H1 (cell line): ENCODE data around the gene LRP3. TPM values are rescaled to one million over a fixed set of nuclear protein-coding genes. Genes with fewer than 3 reads are reported as not detected.
A peak's percentile ranks its signal among the peaks of the same experiment; 100 is the strongest.

Experiments
- CTCF ChIA-PET: fragments of 300-600 bp; sonication (Branson Sonifier 250); formaldehyde crosslinking; loops from one replicate; lab custom pipeline; 2021; ENCODE audit not compliant: partially characterized antibody; lab: Charles Lee
- POLR2A ChIA-PET: fragments of 300-600 bp; sonication (Branson Sonifier 250); formaldehyde crosslinking; loops from one replicate; lab custom pipeline; 2021; ENCODE audit warnings: inconsistent platforms; ENCODE audit not compliant: partially characterized antibody; lab: Charles Lee
- DNase-seq, 2 experiments: peaks; one replicate each; pipeline versions ENCODE4 v3.0.0 to v3.0.0-alpha.2; 2010 to 2022; ENCODE audit warnings: low spot score in 2 of 2, low read depth in 1 of 2, mixed read lengths in 1 of 2
- FAIRE-seq: peaks from 2 replicates; lab custom pipeline; 2011; peaks lifted over from hg19 to GRCh38; lab: Jason Lieb, UNC
- H2AFZ ChIP-seq: 2 replicates; pipeline ENCODE4 v1.8.1; 2012; ENCODE audit warnings: low read length, inconsistent platforms
- H2AK5ac ChIP-seq: 2 replicates; pipeline ENCODE4 v1.6.1; 2013; ENCODE audit warnings: low read depth, low read length
- H2BK120ac ChIP-seq: replicated peaks from 2 replicates; pipeline ENCODE3; 2013; ENCODE audit warnings: low read depth, low read length, inconsistent platforms
- H2BK12ac ChIP-seq: 2 replicates; pipeline ENCODE4 v1.6.1; 2013; ENCODE audit warnings: low read depth, low read length
- H2BK15ac ChIP-seq: 2 replicates; pipeline ENCODE4 v1.6.1; 2013; ENCODE audit warnings: low read length
- H2BK20ac ChIP-seq: 2 replicates; pipeline ENCODE4 v1.6.1; 2013; ENCODE audit warnings: low read length
- H2BK5ac ChIP-seq: 2 replicates; pipeline ENCODE4 v1.6.1; 2013; ENCODE audit warnings: low read depth, low read length
- H3K14ac ChIP-seq: 2 replicates; pipeline ENCODE4 v1.6.1; 2013; ENCODE audit warnings: inconsistent platforms; ENCODE audit not compliant: insufficient read length
- H3K18ac ChIP-seq: 2 replicates; pipeline ENCODE4 v1.6.1; 2013; ENCODE audit warnings: low read length; ENCODE audit errors: extremely low read depth
- H3K23ac ChIP-seq: 2 replicates; pipeline ENCODE4 v1.6.1; 2013; ENCODE audit warnings: inconsistent platforms; ENCODE audit not compliant: insufficient read length
- H3K23me2 ChIP-seq: 2 replicates; pipeline ENCODE4 v1.6.1; 2013; ENCODE audit warnings: low read depth, low read length
- H3K27ac ChIP-seq: 2 replicates; pipeline ENCODE4 v1.6.1; 2011; ENCODE audit warnings: low read depth, low read length, inconsistent platforms
- H3K27me3 ChIP-seq, 4 experiments: replicated peaks in 1 of 4; 1 replicate in 1 of 4; 2 replicates in 3 of 4; pipeline versions ENCODE4 v1.6.1 to v1.8.1; 2011 to 2013; ENCODE audit warnings: low read length in 3 of 4, mild to moderate bottlenecking in 3 of 4, inconsistent platforms in 2 of 4, mixed read lengths in 2 of 4, moderate library complexity in 1 of 4; ENCODE audit not compliant: control insufficient read depth in 3 of 4, insufficient read depth in 3 of 4; ENCODE audit errors: extremely low read depth in 1 of 4
- H3K36me3 ChIP-seq, 4 experiments: 2 replicates each; pipeline versions ENCODE4 v1.6.1 to v1.8.1; 2011 to 2013; ENCODE audit warnings: mild to moderate bottlenecking in 4 of 4, low read length in 3 of 4, moderate library complexity in 2 of 4, control low read depth in 1 of 4, inconsistent platforms in 1 of 4; ENCODE audit not compliant: insufficient read depth in 4 of 4, control insufficient read depth in 2 of 4
- H3K4ac ChIP-seq: replicated peaks from 2 replicates; pipeline ENCODE3; 2013; ENCODE audit warnings: low read length, low read depth, mixed read lengths, inconsistent platforms; ENCODE audit not compliant: insufficient read length
- H3K4me1 ChIP-seq, 4 experiments: replicated peaks in 1 of 4; 1 replicate in 1 of 4; 2 replicates in 3 of 4; pipeline versions ENCODE4 v1.6.1 to v1.8.1; 2011 to 2013; ENCODE audit warnings: low read length in 3 of 4, inconsistent platforms in 2 of 4, mixed read lengths in 1 of 4; ENCODE audit not compliant: insufficient read depth in 4 of 4, control insufficient read depth in 3 of 4
- H3K4me2 ChIP-seq, 2 experiments: 2 replicates each; pipeline versions ENCODE4 v1.6.1 to v1.8.1; 2011 to 2013; ENCODE audit warnings: low read depth in 2 of 2, low read length in 2 of 2, control low read depth in 1 of 2, inconsistent platforms in 1 of 2, mild to moderate bottlenecking in 1 of 2; ENCODE audit not compliant: insufficient read depth in 1 of 2
- H3K4me3 ChIP-seq, 4 experiments: fragments of 200-600, 300-600 bp in 1 of 4; sonication (generic), shearing (Covaris generic), sonication (Bioruptor Twin) in 1 of 4; 2 replicates each; pipeline versions ENCODE4 v1.5.1 to v1.8.1; 2011 to 2016; ENCODE audit warnings: low read length in 4 of 4, low read depth in 3 of 4, control low read depth in 2 of 4, inconsistent platforms in 2 of 4, mild to moderate bottlenecking in 2 of 4, mixed read lengths in 1 of 4, moderate library complexity in 1 of 4; ENCODE audit not compliant: insufficient read depth in 2 of 4; ENCODE audit errors: extremely low read depth in 1 of 4
- H3K56ac ChIP-seq: replicated peaks from 2 replicates; pipeline ENCODE3; 2013; ENCODE audit warnings: low read depth, mild to moderate bottlenecking, mixed read lengths, low read length, inconsistent platforms; ENCODE audit not compliant: insufficient read length
- H3K79me1 ChIP-seq: 2 replicates; pipeline ENCODE4 v1.6.1; 2013; ENCODE audit warnings: low read depth, low read length, control low read depth
- H3K79me2 ChIP-seq, 2 experiments: 2 replicates each; pipeline versions ENCODE4 v1.6.1 to v1.8.1; 2012 to 2013; ENCODE audit warnings: low read length in 2 of 2, mild to moderate bottlenecking in 2 of 2, inconsistent platforms in 1 of 2; ENCODE audit not compliant: insufficient read depth in 2 of 2, control insufficient read depth in 1 of 2
- H3K9ac ChIP-seq, 4 experiments: replicated peaks in 1 of 4; 1 replicate in 1 of 4; 2 replicates in 3 of 4; pipeline versions ENCODE4 v1.6.1 to v1.8.1; 2011 to 2013; ENCODE audit warnings: low read depth in 3 of 4, low read length in 3 of 4, control low read depth in 2 of 4, mild to moderate bottlenecking in 2 of 4, moderate library complexity in 2 of 4, inconsistent platforms in 1 of 4; ENCODE audit errors: extremely low read depth in 1 of 4
- H3K9me3 ChIP-seq, 2 experiments: 2 replicates each; pipeline versions ENCODE4 v1.6.1 to v1.8.1; 2012 to 2013; ENCODE audit warnings: mild to moderate bottlenecking in 2 of 2, moderate library complexity in 2 of 2, control low read depth in 1 of 2, inconsistent platforms in 1 of 2, low read depth in 1 of 2, low read length in 1 of 2, mixed read lengths in 1 of 2; ENCODE audit not compliant: insufficient read depth in 2 of 2
- H4K20me1 ChIP-seq, 2 experiments: replicated peaks in 1 of 2; 2 replicates each; pipeline versions ENCODE3 to v1.8.1; 2011 to 2013; ENCODE audit warnings: inconsistent platforms in 2 of 2, low read length in 2 of 2, mild to moderate bottlenecking in 1 of 2; ENCODE audit not compliant: insufficient read depth in 2 of 2, control insufficient read depth in 1 of 2
- H4K5ac ChIP-seq: 2 replicates; pipeline ENCODE4 v1.6.1; 2013; ENCODE audit warnings: low read length, low read depth, mixed read lengths, inconsistent platforms; ENCODE audit not compliant: insufficient read length
- H4K8ac ChIP-seq: 2 replicates; pipeline ENCODE4 v1.8.0; 2013; ENCODE audit warnings: mild to moderate bottlenecking, moderate library complexity, low read length, inconsistent platforms; ENCODE audit not compliant: insufficient read depth; ENCODE audit errors: extremely low read depth
- H4K91ac ChIP-seq: replicated peaks from 2 replicates; pipeline ENCODE3; 2013; ENCODE audit warnings: low read length, mixed read lengths, inconsistent platforms; ENCODE audit not compliant: insufficient read length
- BRCA1 ChIP-seq: IDR thresholded peaks from 2 replicates; pipeline ENCODE4 v1.6.1; 2012; ENCODE audit warnings: low read depth, low read length, improper control_type of control experiment
- EGR1 ChIP-seq: IDR thresholded peaks from 2 replicates; pipeline ENCODE4 v1.6.1; 2011; ENCODE audit warnings: low read depth, low read length, borderline replicate concordance
- MAFK ChIP-seq: IDR thresholded peaks from 2 replicates; pipeline ENCODE4 v1.6.1; 2012; ENCODE audit warnings: low read depth, mild to moderate bottlenecking, improper control_type of control experiment, low read length
- POLR2AphosphoS5 ChIP-seq: IDR thresholded peaks from 2 replicates; pipeline ENCODE4 v1.6.1; 2011; ENCODE audit warnings: low read depth, low read length
- RXRA ChIP-seq: IDR thresholded peaks from 2 replicates; pipeline ENCODE4 v1.6.1; 2011; ENCODE audit warnings: low read depth, mild to moderate bottlenecking, low read length, moderate library complexity; ENCODE audit not compliant: insufficient read depth
- SAP30 ChIP-seq: fragments of 300-600 bp; sonication (generic); IDR thresholded peaks from 2 replicates; pipeline ENCODE4 v1.7.1; 2012; ENCODE audit warnings: low read length, moderate library complexity, mild to moderate bottlenecking, inconsistent platforms; ENCODE audit not compliant: insufficient read depth, insufficient replicate concordance
- SIN3A ChIP-seq, 2 experiments: IDR thresholded peaks in 1 of 2; conservative IDR thresholded peaks in 1 of 2; 2 replicates each; pipeline ENCODE4 v1.6.1; 2011 to 2012; ENCODE audit warnings: low read length in 2 of 2, improper control_type of control experiment in 1 of 2, low read depth in 1 of 2, mild to moderate bottlenecking in 1 of 2
- SRF ChIP-seq: IDR thresholded peaks from 2 replicates; pipeline ENCODE4 v1.6.1; 2011; ENCODE audit warnings: mild to moderate bottlenecking, low read depth, low read length, moderate library complexity
- TBP ChIP-seq: IDR thresholded peaks from 2 replicates; pipeline ENCODE4 v1.6.1; 2011; ENCODE audit warnings: low read depth, low read length, improper control_type of control experiment
- WGBS, 2 experiments: shearing (Covaris generic) in 1 of 2; methylation state at CpG; one replicate each; pipeline versions ENCODE4 v1.1.6 to v1.1.7; 2013 to 2015; ENCODE audit warnings: low lambda C conversion rate in 2 of 2, mixed read lengths in 2 of 2, inconsistent platforms in 1 of 2, low coverage in 1 of 2, missing lambda C conversion rate in 1 of 2; ENCODE audit not compliant: insufficient replicate concordance in 2 of 2, insufficient coverage in 1 of 2, insufficient read length in 1 of 2; ENCODE audit errors: extremely low coverage in 1 of 2, missing lambda C conversion rate in 1 of 2; 5-methylcytosine and 5-hydroxymethylcytosine counted together
- polyA plus RNA-seq, 7 experiments: library from polyadenylated mRNA; depleted of rRNA in 3 of 7; stranded (reverse) in 5 of 7; unstranded in 2 of 7; fragments of >200 nt in 5 of 7; fragments of 200-250 nt in 2 of 7; gene quantifications; 1 replicate in 5 of 7; 2 replicates in 1 of 7; 4 replicates in 1 of 7; pipeline versions ENCODE4 v1.2.1 to v1.2.3, GENCODE V29; 2011 to 2013; ENCODE audit warnings: missing spikeins in 2 of 7, mixed read lengths in 2 of 7
- total RNA-seq: library from RNA; stranded (reverse); fragmentation: NEBNext Ultra II Directional; extraction: Animal tissue kit (Norgen Biotek cat#: 25700); gene quantifications from 2 replicates; pipeline ENCODE4 v1.2.1, GENCODE V29; 2021

LRP3 gene
- total and polyA plus RNA-seq, 2 of the 8 experiments (the other 6 are each of a cell fraction or from before 2014, with no cell fraction given): 30.3 to 33.7 TPM

GRCh38 chr19:33249740-33250366, 55.7 kb downstream of the LRP3 start:
- no peak overlapping the region for H3K14ac ChIP-seq
- POLR2A ChIA-PET: no interaction called here
- H2AK5ac ChIP-seq: peak overlapping the region; percentile 78
- H3K18ac ChIP-seq: no peak overlapping the region
- whole genome bisulfite sequencing, 2 experiments: 76% methylated on average over 3 of the region's 3 CpGs; no CpG with 5 or more reads in 1 of the 2 experiments
- H3K4ac ChIP-seq: peak overlapping the region; percentile 97
- H2BK12ac ChIP-seq: peak overlapping the region; percentile 77; the same call in 1 of the 2 replicates
- no peaks in the 10 kb centered on the region; a peak in 1 of 7 replicates for H3K27me3 ChIP-seq
- peaks cover 13% of the 10 kb centered on the region; the same call in 1 of the 2 replicates for H3K23me2 ChIP-seq
- CTCF ChIA-PET: interaction anchor here (0.6 kb wide), 1 partner anchor 8 kb away, joined by 3 read pairs; no protein-coding TSS in a partner anchor
- H2AFZ ChIP-seq: no peak overlapping the region
- peak; percentile 93 for FAIRE-seq
- peaks cover 8% of the 10 kb centered on the region; the same call in 1 of the 2 replicates for H3K79me1 ChIP-seq
- no peak overlapping the region for H3K4me3 ChIP-seq
- H3K4me1 ChIP-seq: peaks cover 0 to 4% (median under 1%) of the 10 kb centered on the region in 4 experiments; a peak in 5 of 7 replicates
- peaks cover 8 to 9% of the 10 kb centered on the region in 2 experiments; a peak in 3 of 4 replicates for H3K9me3 ChIP-seq
- H2BK20ac ChIP-seq: no peak overlapping the region
- no peak overlapping the region for H4K8ac ChIP-seq
- peak overlapping the region; percentile 64 for H2BK120ac ChIP-seq
- TF ChIP-seq SIN3A (conservative IDR thresholded peaks at IDR 0.05 in 1 of 2, IDR thresholded peaks at IDR 0.05 in 1 of 2; ENCODE audit: low read depth in 1 of 2, low read length in 2 of 2) (no peak), RXRA (no peak), MAFK (no peak), TBP (no peak), EGR1 (no peak), BRCA1 (no peak), SRF (no peak), POLR2AphosphoS5 (no peak), SAP30 (no peak)
- TF ChIP-seq, all 59 proteins: peak for 0
- Histone ChIP-seq H3K23ac (no peak overlapping the region), H3K79me2 (no peaks in the 10 kb centered on the region), H4K91ac (peak overlapping the region; percentile 98), H3K9ac (no peak overlapping the region), H4K5ac (no peak overlapping the region), H3K56ac (peak overlapping the region; percentile 100), H3K27ac (no peak overlapping the region; the same call in 1 of the 2 replicates), H3K36me3 (no peaks in the 10 kb centered on the region), H3K4me2 (no peak overlapping the region), H2BK5ac (peak overlapping the region; percentile 46; the same call in 1 of the 2 replicates), H2BK15ac (peak overlapping the region; percentile 11; the same call in 1 of the 2 replicates), H4K20me1 (peaks cover 0 to 12% of the 10 kb centered on the region in 2 experiments)
- DNase-seq: no peak
